ENCODE data around the gene PINK1.

GRCh38 chr1:20695515-20695914 lies 62.3 kb downstream of the PINK1 start:
- TF ChIP-seq CTCF (IDR thresholded peaks at IDR 0.05; ENCODE audit: low read depth, low read length): no peak
- no peak for TF ChIP-seq EZH2phosphoT487 (IDR thresholded peaks at IDR 0.05; ENCODE audit: low read depth)
